Heart left ventricle (tissue), 13 donors: ENCODE measurements around the gene TMEM232.
A peak's percentile ranks its signal among the peaks of the same experiment; 100 is the strongest.

Experiments
- CTCF ChIP-seq, 12 donors: fragments of 200-600 bp; sonication (generic) in 4 of 12; IDR thresholded peaks; one replicate each; pipeline versions ENCODE4 v1.5.0 to v1.8.0; 2018 to 2022; ENCODE audit warnings: antibody characterized with exemption in 12 of 12, mild to moderate bottlenecking in 5 of 12
- POLR2A ChIP-seq, 2 donors: fragments of 450-650 bp; IDR thresholded peaks; one replicate each; pipeline ENCODE4 v1.6.1; 2017; ENCODE audit warnings: antibody characterized with exemption in 2 of 2, mild to moderate bottlenecking in 2 of 2, moderate library complexity in 2 of 2
- donor health status: ischemic (EF 13 %, LVEDD 7.1; RV severe dilation, severe dysfunction).
- donor health status: DM: no; HTN: yes; CAD: no.
- donor health status: DM: no; HTN: no; CAD: no.
- donor health status: ischemic (EF 25% LVEDD 6.9; RV normal size, moderate dysfunction).
- donor health status: ischemic (EF 25% LVEDD 5.7; RV mildly dilated, moderate dysfunction).
- donor health status: ischemic (EF 35%, LVEDD 5.7; RV mildly dilated, moderate dysfunction).
- donor health status: nonischemic (EF 11% LVEDD 7.7; RV severe dilation, severe dysfunction).
- donor health status: DM: yes; HTN: yes; CAD: no.
- donor health status: PGD.
- donor health status: ischemic (EF 29% LVEDD 5.4; RV normal size, mild dysfunction).
- donor health status: nonischemic (EF 23%, LVEDD 6.1; RV moderate dilation, normal function).

GRCh38 chr5:110414360-110414759 lies 312.1 kb downstream of the TMEM232 start:
- peak in 8 of 12 donors; percentile 9 to 46 (median 26) for TF ChIP-seq CTCF (IDR thresholded peaks at IDR 0.05)
- no peak for TF ChIP-seq POLR2A (IDR thresholded peaks at IDR 0.05)
